ENCODE results near the gene ARHGAP28.

Gene ARHGAP28

GRCh38 chr18:6729247-6730091 lies at the start of gene ARHGAP28:
TSS of gene ARHGAP28 (plus strand) at chr18:6729716. CDS start at chr18:6729822, 106 bp downstream.
- Histone ChIP-seq H3K27ac (peak within 1 kb of the TSS in 1 of 11 experiments; percentile 18; a peak in 1 of 22 replicates), H3K9ac (peak within 1 kb of the TSS in 9 of 11 experiments; percentile 28 to 63 (median 58); a peak in 14 of 22 replicates), H3K9me3 (replicated peaks in 1 of 11) (peaks cover 0 to 4% (median 0%) of the 10 kb centered on the region in 11 experiments; a peak in 1 of 22 replicates), H3K36me3 (no peaks in the 10 kb centered on the region), H3K27me3 (peaks cover 0 to 4% (median 0%) of the 10 kb centered on the region in 11 experiments; a peak in 1 of 22 replicates), H4K20me1 (no peaks in the 10 kb centered on the region), H3K4me2 (peak within 1 kb of the TSS; percentile 46 to 82 (median 69)), H3K4me1 (peaks cover 0 to 6% (median 0%) of the 10 kb centered on the region in 10 experiments; a peak in 1 of 20 replicates), H3K4me3 (peak within 1 kb of the TSS; percentile 53 to 73 (median 61))
- TF ChIP-seq Cebpa-rat (IDR thresholded peaks at IDR 0.05), result no peak

- no peaks in the 10 kb centered on the region for H3K4me1 ChIP-seq
- no peaks in the 10 kb centered on the region for H3K9me3 ChIP-seq (replicated peaks in 1 of 11)
- TF ChIP-seq Cebpa-rat (IDR thresholded peaks at IDR 0.05), result no peak
- no peak overlapping the region for H3K27ac ChIP-seq
- no peak overlapping the region for H3K4me3 ChIP-seq
- no peaks in the 10 kb centered on the region for H3K27me3 ChIP-seq
- no peak overlapping the region for H3K9ac ChIP-seq
- H3K36me3 ChIP-seq, result no peaks in the 10 kb centered on the region
- H4K20me1 ChIP-seq, result no peaks in the 10 kb centered on the region
- H3K4me2 ChIP-seq, result no peak overlapping the region
Measured at GRCh38 chr18:6681331-6681875, 48.1 kb upstream of the ARHGAP28 start.

- no peaks in the 10 kb centered on the region for H3K4me1 ChIP-seq
- no peak overlapping the region for H3K4me3 ChIP-seq
- no peak overlapping the region for H3K9ac ChIP-seq
- H3K9me3 ChIP-seq (replicated peaks in 1 of 11), result no peaks in the 10 kb centered on the region
- no peaks in the 10 kb centered on the region for H3K27me3 ChIP-seq
- no peaks in the 10 kb centered on the region for H4K20me1 ChIP-seq
- TF ChIP-seq Cebpa-rat (IDR thresholded peaks at IDR 0.05), result no peak
- H3K4me2 ChIP-seq, result no peak overlapping the region
- H3K27ac ChIP-seq, result no peak overlapping the region
- H3K36me3 ChIP-seq, result no peaks in the 10 kb centered on the region
Measured at GRCh38 chr18:6682437-6683111, 46.9 kb upstream of the ARHGAP28 start.

- Histone ChIP-seq H3K4me1 (no peaks in the 10 kb centered on the region), H3K4me3 (no peak overlapping the region), H3K27me3 (no peaks in the 10 kb centered on the region), H4K20me1 (no peaks in the 10 kb centered on the region), H3K36me3 (no peaks in the 10 kb centered on the region), H3K9ac (no peak overlapping the region), H3K27ac (no peak overlapping the region), H3K4me2 (no peak overlapping the region), H3K9me3 (replicated peaks in 1 of 11) (no peaks in the 10 kb centered on the region)
- no peak for TF ChIP-seq Cebpa-rat (IDR thresholded peaks at IDR 0.05)
Measured at GRCh38 chr18:6683112-6683876, 46.2 kb upstream of the ARHGAP28 start.

- no peak overlapping the region for H3K27ac ChIP-seq
- no peaks in the 10 kb centered on the region for H3K9me3 ChIP-seq (replicated peaks in 1 of 11)
- no peak overlapping the region for H3K9ac ChIP-seq
- no peaks in the 10 kb centered on the region for H3K36me3 ChIP-seq
- no peaks in the 10 kb centered on the region for H4K20me1 ChIP-seq
- TF ChIP-seq Cebpa-rat (IDR thresholded peaks at IDR 0.05), result no peak
- H3K4me3 ChIP-seq, result no peak overlapping the region
- H3K4me2 ChIP-seq, result no peak overlapping the region
- H3K4me1 ChIP-seq, result peaks cover 0 to 12% (median 0%) of the 10 kb centered on the region in 10 experiments; a peak in 3 of 20 replicates
- no peaks in the 10 kb centered on the region for H3K27me3 ChIP-seq
Measured at GRCh38 chr18:6687676-6688075, 41.8 kb upstream of the ARHGAP28 start.

GRCh38 chr18:6708890-6709289 lies 20.6 kb upstream of the ARHGAP28 start:
- H3K36me3 ChIP-seq, result no peaks in the 10 kb centered on the region
- H3K4me3 ChIP-seq, result no peak overlapping the region
- peaks cover 0 to 8% (median 0%) of the 10 kb centered on the region in 11 experiments; a peak in 3 of 22 replicates for H3K9me3 ChIP-seq (replicated peaks in 1 of 11)
- no peak overlapping the region for H3K4me2 ChIP-seq
- H3K9ac ChIP-seq, result no peak overlapping the region
- H3K27me3 ChIP-seq, result no peaks in the 10 kb centered on the region
- H3K4me1 ChIP-seq, result no peaks in the 10 kb centered on the region
- H3K27ac ChIP-seq, result no peak overlapping the region
- TF ChIP-seq Cebpa-rat (IDR thresholded peaks at IDR 0.05), result no peak
- H4K20me1 ChIP-seq, result no peaks in the 10 kb centered on the region

GRCh38 chr18:6711467-6711866 lies 18.0 kb upstream of the ARHGAP28 start:
- Histone ChIP-seq H3K9me3 (replicated peaks in 1 of 11) (no peaks in the 10 kb centered on the region), H3K36me3 (no peaks in the 10 kb centered on the region), H3K4me2 (no peak overlapping the region), H3K9ac (no peak overlapping the region), H4K20me1 (no peaks in the 10 kb centered on the region), H3K27ac (no peak overlapping the region), H3K4me1 (no peaks in the 10 kb centered on the region), H3K4me3 (no peak overlapping the region), H3K27me3 (no peaks in the 10 kb centered on the region)
- TF ChIP-seq Cebpa-rat (IDR thresholded peaks at IDR 0.05), result no peak

- Histone ChIP-seq H3K4me2 (no peak overlapping the region), H3K9ac (no peak overlapping the region), H3K27ac (no peak overlapping the region), H3K36me3 (no peaks in the 10 kb centered on the region), H3K9me3 (replicated peaks in 1 of 11) (no peaks in the 10 kb centered on the region), H3K27me3 (no peaks in the 10 kb centered on the region), H4K20me1 (no peaks in the 10 kb centered on the region), H3K4me1 (no peaks in the 10 kb centered on the region), H3K4me3 (no peak overlapping the region)
- TF ChIP-seq Cebpa-rat (IDR thresholded peaks at IDR 0.05), result no peak
Measured at GRCh38 chr18:6712401-6712800, 17.1 kb upstream of the ARHGAP28 start.

- Histone ChIP-seq H3K27ac (no peak overlapping the region), H3K27me3 (no peaks in the 10 kb centered on the region), H3K9me3 (replicated peaks in 1 of 11) (no peaks in the 10 kb centered on the region), H4K20me1 (no peaks in the 10 kb centered on the region), H3K4me2 (no peak overlapping the region), H3K4me1 (no peaks in the 10 kb centered on the region), H3K9ac (no peak overlapping the region), H3K4me3 (no peak overlapping the region), H3K36me3 (no peaks in the 10 kb centered on the region)
- TF ChIP-seq Cebpa-rat (IDR thresholded peaks at IDR 0.05), result no peak
Measured at GRCh38 chr18:6714010-6714409, 15.5 kb upstream of the ARHGAP28 start.
